K562 (cell line): ENCODE measurements around the gene DCUN1D2. TPM values are rescaled to one million over a fixed set of nuclear protein-coding genes. Genes with fewer than 3 reads are reported as not detected.

Experiments
- ATAC-seq: fragments of 200-7000 bp; cut with Tn5 transposase; 3 replicates; pipeline ENCODE4 v1.9.1; 2020; ENCODE audit warnings: moderate library complexity
- BruUV-seq: library from RNA; stranded (reverse); fragments of 400-500 nt; replicated peaks from 2 replicates; lab custom pipeline; 2021; lab: Mats Ljungman, UMichigan
- CTCF ChIA-PET: fragments of 300-600 bp; formaldehyde crosslinking; extraction: SDS; loops from one replicate; lab custom pipeline; 2021; ENCODE audit warnings: low intra/inter-chr PET ratio; lab: Yijun Ruan, JAX
- POLR2A ChIA-PET: fragments of 300-600, 350-650 bp; sonication (Branson Sonifier 250); formaldehyde crosslinking; extraction: SDS; loops from one replicate; lab custom pipeline; 2021; ENCODE audit warnings: antibody characterized with exemption, inconsistent platforms; lab: Yijun Ruan, JAX
- DNase-seq, 4 experiments: peaks; one replicate each; pipeline versions ENCODE4 v3.0.0 to v3.0.0-alpha.2; 2011 to 2018; ENCODE audit warnings: low spot score in 3 of 4, mixed read lengths in 3 of 4; ENCODE audit errors: extremely low read depth in 1 of 4
- FAIRE-seq: peaks from 2 replicates; lab custom pipeline; 2011; peaks lifted over from hg19 to GRCh38; lab: Jason Lieb, UNC
- H2AFZ ChIP-seq: 2 replicates; pipeline ENCODE4 v1.6.0; 2011; ENCODE audit warnings: low read depth, low read length, control low read depth, inconsistent platforms
- H3K27ac ChIP-seq: fragments of 200-600 bp; 3 replicates; pipeline ENCODE4 v1.8.0; 2011; ENCODE audit warnings: low read depth, mild to moderate bottlenecking, control low read depth, inconsistent platforms, low read length, moderate library complexity, mixed read lengths; ENCODE audit errors: extremely low read depth
- H3K27me3 ChIP-seq, 2 experiments: fragments of 300-600 bp in 1 of 2; 2 replicates in 1 of 2; 3 replicates in 1 of 2; pipeline versions ENCODE4 v1.6.0 to v1.8.0; 2011; ENCODE audit warnings: inconsistent platforms in 2 of 2, low read length in 2 of 2, mild to moderate bottlenecking in 1 of 2, mixed read lengths in 1 of 2, moderate library complexity in 1 of 2; ENCODE audit not compliant: control insufficient read depth in 2 of 2, insufficient read depth in 2 of 2
- H3K36me3 ChIP-seq: fragments of 300-600 bp; 3 replicates; pipeline ENCODE4 v1.8.0; 2011; ENCODE audit warnings: mild to moderate bottlenecking, low read length, inconsistent platforms; ENCODE audit not compliant: control insufficient read depth, insufficient read depth
- H3K4me1 ChIP-seq, 2 experiments: fragments of 200-600 bp in 1 of 2; replicated peaks in 1 of 2; 2 replicates in 1 of 2; 3 replicates in 1 of 2; pipeline versions ENCODE4 v1.5.1 to v1.8.0; 2011; ENCODE audit warnings: inconsistent platforms in 2 of 2, low read length in 2 of 2, mild to moderate bottlenecking in 1 of 2, mixed read lengths in 1 of 2, moderate library complexity in 1 of 2; ENCODE audit not compliant: control insufficient read depth in 2 of 2, insufficient read depth in 2 of 2
- H3K4me2 ChIP-seq: 2 replicates; pipeline ENCODE4 v1.6.1; 2011; ENCODE audit warnings: low read length, control low read depth, inconsistent platforms, mixed read lengths; ENCODE audit not compliant: insufficient read depth
- H3K4me3 ChIP-seq: fragments of 200-600 bp; sonication (generic), shearing (Covaris generic); 2 replicates; pipeline ENCODE4 v1.5.1; 2016; ENCODE audit warnings: control low read depth, inconsistent platforms
- H3K79me2 ChIP-seq: fragments of 200-600 bp; 3 replicates; pipeline ENCODE4 v1.8.0; 2011; ENCODE audit warnings: low read length, inconsistent platforms; ENCODE audit not compliant: control insufficient read depth, insufficient read depth
- H3K9ac ChIP-seq, 2 experiments: 2 replicates each; pipeline versions ENCODE4 v1.6.0 to v1.6.1; 2011; ENCODE audit warnings: low read depth in 2 of 2, low read length in 2 of 2, control low read depth in 1 of 2, inconsistent platforms in 1 of 2, mild to moderate bottlenecking in 1 of 2, mixed read lengths in 1 of 2; ENCODE audit not compliant: insufficient read depth in 1 of 2
- H3K9me1 ChIP-seq: one replicate; pipeline ENCODE4 v1.6.0; 2011; ENCODE audit warnings: inconsistent platforms, mild to moderate bottlenecking, low read length, moderate library complexity; ENCODE audit not compliant: control insufficient read depth, insufficient read depth
- H3K9me3 ChIP-seq: replicated peaks from 2 replicates; pipeline ENCODE4 v1.5.1; 2011; ENCODE audit warnings: low read depth, low read length, inconsistent platforms; ENCODE audit not compliant: control insufficient read depth, insufficient read depth
- H4K20me1 ChIP-seq: replicated peaks from 2 replicates; pipeline ENCODE4 v1.6.1; 2011; ENCODE audit warnings: low read length, inconsistent platforms, mixed read lengths; ENCODE audit not compliant: control insufficient read depth, insufficient read depth
- FOSL1 ChIP-seq: fragments of 200-800 bp; sonication (Bioruptor generic); conservative IDR thresholded peaks from 2 replicates; pipeline ENCODE4 v1.6.1; 2016; ENCODE audit warnings: missing genetic modification characterization, missing compliant biosample characterization
- HDAC1 ChIP-seq, 2 experiments: fragments of 450-650 bp; IDR thresholded peaks; 2 replicates each; pipeline ENCODE4 v1.6.1; 2016 to 2017; ENCODE audit warnings: inconsistent platforms in 1 of 2, mild to moderate bottlenecking in 1 of 2, moderate library complexity in 1 of 2
- HNRNPLL ChIP-seq: fragments of 200-400 bp; formaldehyde crosslinking; IDR thresholded peaks from 2 replicates; pipeline ENCODE4 v1.6.1; 2017; ENCODE audit warnings: low read length, low read depth, mild to moderate bottlenecking; ENCODE audit not compliant: poor library complexity, severe bottlenecking
- NCOA6 ChIP-seq: fragments of 450-650 bp; IDR thresholded peaks from 2 replicates; pipeline ENCODE4 v1.6.1; 2017; ENCODE audit warnings: mild to moderate bottlenecking
- NR4A1 ChIP-seq, 2 experiments: fragments of 250-450 bp in 1 of 2; fragments of 450-650 bp in 1 of 2; sonication (Bioruptor Pico) in 1 of 2; IDR thresholded peaks; 2 replicates each; pipeline versions ENCODE4 v1.4.0 to v1.6.1; 2016 to 2020; ENCODE audit warnings: mild to moderate bottlenecking in 2 of 2, missing compliant biosample characterization in 1 of 2, missing genetic modification characterization in 1 of 2, moderate library complexity in 1 of 2
- ZNF431 ChIP-seq: sonication (generic); formaldehyde crosslinking; IDR thresholded peaks from 2 replicates; pipeline ENCODE4 v1.8.0; 2022; ENCODE audit warnings: mild to moderate bottlenecking, missing genetic modification reagents
- ZNF512 ChIP-seq: IDR thresholded peaks from 2 replicates; pipeline ENCODE4 v1.6.1; 2016; ENCODE audit warnings: missing genetic modification characterization, missing compliant biosample characterization
- WGBS: fragments of 100-300 bp; shearing (Covaris generic); methylation state at CpG from one replicate; pipeline ENCODE4 v1.1.6; 2016; ENCODE audit warnings: low coverage, mixed read lengths; ENCODE audit not compliant: insufficient coverage; ENCODE audit errors: missing lambda C conversion rate; 5-methylcytosine and 5-hydroxymethylcytosine counted together
- in situ Hi-C: fragments of 300-500 bp; cut with MboI; formaldehyde crosslinking; loops from 4 replicates; pipeline ENCODE4 v1.15.0; 2018; ENCODE audit warnings: inconsistent platforms, mixed read lengths
- intact Hi-C: fragments of 100-400 bp; cut with micrococcal nuclease; formaldehyde crosslinking; loops from 2 replicates; pipeline ENCODE4 v1.14.2; 2022
- polyA plus RNA-seq, 8 experiments: library from polyadenylated mRNA; depleted of rRNA in 4 of 8; stranded (reverse) in 5 of 8; unstranded in 3 of 8; fragments of >200 nt; fragmentation: Nextera tagmentation in 2 of 8; fragmentation: Illumina TruSeq in 1 of 8; extraction: Ambion mirVana in 2 of 8; extraction: Trizol in 1 of 8; gene quantifications; 2 replicates each; pipeline versions ENCODE4 v1.2.1 to v1.2.3, GENCODE V29; 2011 to 2014; ENCODE audit warnings: inconsistent platforms in 1 of 8, missing spikeins in 1 of 8
- total RNA-seq, 7 experiments: library from RNA; depleted of rRNA in 6 of 7; stranded (reverse); fragments of >200 nt in 6 of 7; fragmentation: Illumina TruSeq in 2 of 7; extraction: Trizol in 2 of 7; gene quantifications; 2 replicates each; pipeline versions ENCODE4 v1.2.1 to v1.2.3, GENCODE V29; 2011 to 2021; ENCODE audit warnings: low replicate concordance in 1 of 7

Gene DCUN1D2
- total and polyA plus RNA-seq, 9 of the 15 experiments (the other 6 are each of a cell fraction or from before 2014, with no cell fraction given): 2.1 to 16.8 (median 11.1) TPM

- in situ Hi-C loops: no loop called here
- TF ChIP-seq HNRNPLL (no peak), HDAC1 (IDR thresholded peaks at IDR 0.05) (no peak), ZNF512 (tag) (no peak), ZNF431 (CRISPR knock-in tag) (no peak), NCOA6 (no peak), FOSL1 (no peak), NR4A1 (CRISPR knock-in tag; IDR thresholded peaks at IDR 0.05) (no peak), NR4A1 (tag; IDR thresholded peaks at IDR 0.05) (no peak)
- H3K79me2 ChIP-seq: no peaks in the 10 kb centered on the region
- ChIA-PET CTCF (no interaction called here), POLR2A (interaction anchor here (0.7 kb wide), 1 partner anchor 330 kb away, joined by 3 read pairs; no protein-coding TSS in a partner anchor)
- no peaks in the 10 kb centered on the region for H3K36me3 ChIP-seq
- H3K4me1 ChIP-seq: peaks cover 0 to 27% of the 10 kb centered on the region in 2 experiments; a peak in 3 of 5 replicates
- FAIRE-seq (no peak), ATAC-seq (no peak), DNase-seq (no peak)
- 20% methylated on average over 31 of the region's 45 CpGs for WGBS
- no peaks in the 10 kb centered on the region for H3K9me1 ChIP-seq
- no peak overlapping the region for H3K4me2 ChIP-seq
- intact Hi-C loops: no loop called here
- BruUV-seq: no TSS peak
- no peaks in the 10 kb centered on the region for H3K9me3 ChIP-seq
- H3K27me3 ChIP-seq: peaks cover 14 to 66% of the 10 kb centered on the region in 2 experiments; a peak in 4 of 5 replicates
- H3K9ac ChIP-seq: no peak overlapping the region
- H4K20me1 ChIP-seq: peaks cover 4% of the 10 kb centered on the region; the same call in 1 of the 2 replicates
- H3K4me3 ChIP-seq: no peak overlapping the region
- no peak overlapping the region for H3K27ac ChIP-seq
- no peak overlapping the region for H2AFZ ChIP-seq
Measured at GRCh38 chr13:113428871-113429607, 61.5 kb downstream of the DCUN1D2 start.
